NCI-H2081 treated with DMSO at 0.1 percent for 48 hours (cell line): ENCODE data around the gene PSG7.
"Not testable (repeated sequence)": the region's sequence is repeated elsewhere in the genome, so short reads cannot be mapped to it uniquely, and the experiment has no call there.

Experiments used
- DNase-seq: peaks from one replicate; lab custom pipeline; 2025; lab: John Stamatoyannopoulos, UW

Gene PSG7

GRCh38 chr19:42913516-42913915 is 23.5 kb downstream of the PSG7 start:
- DNase-seq = not testable (repeated sequence)

GRCh38 chr19:42912941-42913340 is 24.1 kb downstream of the PSG7 start:
- not testable (repeated sequence) for DNase-seq

GRCh38 chr19:42911731-42912130 is 25.3 kb downstream of the PSG7 start:
- DNase-seq = not testable (repeated sequence)

GRCh38 chr19:42906162-42906561 is 30.8 kb downstream of the PSG7 start:
- not testable (repeated sequence) for DNase-seq

GRCh38 chr19:42900561-42900960 is 36.4 kb downstream of the PSG7 start:
- not testable (repeated sequence) for DNase-seq

GRCh38 chr19:42899674-42900073 is 37.3 kb downstream of the PSG7 start:
- DNase-seq = not testable (repeated sequence)

GRCh38 chr19:42899110-42899509 is 37.9 kb downstream of the PSG7 start:
- not testable (repeated sequence) for DNase-seq

- DNase-seq = not testable (repeated sequence)
Measured at GRCh38 chr19:42898656-42899055, 38.4 kb downstream of the PSG7 start.

GRCh38 chr19:42897729-42898128 is 39.3 kb downstream of the PSG7 start:
- not testable (repeated sequence) for DNase-seq

- not testable (repeated sequence) for DNase-seq
Measured at GRCh38 chr19:42890446-42890845, 46.6 kb downstream of the PSG7 start.

GRCh38 chr19:42887876-42888445 is 49.0 kb downstream of the PSG7 start:
- DNase-seq = not testable (repeated sequence)

GRCh38 chr19:42882730-42883129 is 54.3 kb downstream of the PSG7 start:
- DNase-seq = not testable (repeated sequence)

- not testable (repeated sequence) for DNase-seq
Measured at GRCh38 chr19:42882010-42882409, 55.0 kb downstream of the PSG7 start.

- DNase-seq = not testable (repeated sequence)
Measured at GRCh38 chr19:42881279-42881678, 55.7 kb downstream of the PSG7 start.

- not testable (repeated sequence) for DNase-seq
Measured at GRCh38 chr19:42880621-42881020, 56.4 kb downstream of the PSG7 start.

GRCh38 chr19:42879613-42880012 is 57.4 kb downstream of the PSG7 start, which contains the start of gene PSG1:
Gene PSG1, minus strand, starts transcription at chr19:42879713. Its CDS starts 132 bp downstream, at chr19:42879581.
- DNase-seq = no peak

- DNase-seq = not testable (repeated sequence)
Measured at GRCh38 chr19:42876596-42876995, 60.4 kb downstream of the PSG7 start.

GRCh38 chr19:42875881-42876280 is 61.1 kb downstream of the PSG7 start:
- not testable (repeated sequence) for DNase-seq

- DNase-seq = not testable (repeated sequence)
Measured at GRCh38 chr19:42874901-42875813, 61.9 kb downstream of the PSG7 start.

- DNase-seq = not testable (repeated sequence)
Measured at GRCh38 chr19:42874136-42874535, 62.9 kb downstream of the PSG7 start.
